Skeletal muscle cell (primary cell): Measurements from ENCODE around the gene NUDT14.

ENCODE experiments used
- DNase-seq: peaks from one replicate; pipeline ENCODE4 v3.0.0-alpha.2; 2010; ENCODE audit warnings: low read depth
- H3K4me3 ChIP-seq: 2 replicates; pipeline ENCODE4 v1.5.1; 2011; ENCODE audit warnings: low read depth, mild to moderate bottlenecking, control low read depth, low read length, moderate library complexity

NUDT14 gene

DNA sequence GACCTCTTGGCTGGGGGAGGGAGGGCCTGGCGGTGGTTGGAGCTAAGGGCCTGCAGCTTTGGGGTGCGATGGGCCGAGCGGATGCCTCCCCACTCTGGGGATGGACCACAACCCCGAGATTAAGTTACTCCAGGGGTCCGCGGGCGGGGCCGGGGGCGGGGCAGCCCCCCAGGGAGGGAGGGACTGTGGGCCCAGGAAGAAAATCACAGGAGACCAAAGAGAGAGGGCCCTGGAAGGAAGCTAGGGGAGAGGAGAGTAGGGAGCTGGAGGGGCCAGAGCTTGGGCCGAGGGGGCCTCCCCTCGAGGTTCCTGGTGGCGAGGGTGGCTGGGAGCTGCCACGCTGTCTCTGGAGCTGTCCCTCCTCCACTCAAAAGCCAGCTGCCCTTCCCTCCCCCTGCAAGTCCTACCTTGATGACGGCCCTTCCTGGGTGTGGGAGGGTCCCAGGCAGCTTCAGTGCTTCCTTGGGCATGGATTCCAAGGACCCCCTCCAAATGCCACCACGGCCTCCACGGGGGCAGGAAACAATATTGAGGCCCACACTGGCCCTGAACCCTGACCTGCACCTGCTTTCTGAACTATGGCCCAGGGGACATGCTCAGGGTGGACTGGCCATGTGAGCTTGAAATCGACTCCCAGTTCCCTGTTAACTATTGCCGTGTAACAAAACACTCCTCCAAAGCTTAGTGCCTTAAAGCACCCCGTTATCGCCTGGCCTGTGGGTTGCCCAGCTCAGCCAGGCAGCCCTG lies 610 bp upstream of the NUDT14 start:
- DNase-seq: no peak
- peak overlapping the region; percentile 17 for H3K4me3 ChIP-seq

DNA sequence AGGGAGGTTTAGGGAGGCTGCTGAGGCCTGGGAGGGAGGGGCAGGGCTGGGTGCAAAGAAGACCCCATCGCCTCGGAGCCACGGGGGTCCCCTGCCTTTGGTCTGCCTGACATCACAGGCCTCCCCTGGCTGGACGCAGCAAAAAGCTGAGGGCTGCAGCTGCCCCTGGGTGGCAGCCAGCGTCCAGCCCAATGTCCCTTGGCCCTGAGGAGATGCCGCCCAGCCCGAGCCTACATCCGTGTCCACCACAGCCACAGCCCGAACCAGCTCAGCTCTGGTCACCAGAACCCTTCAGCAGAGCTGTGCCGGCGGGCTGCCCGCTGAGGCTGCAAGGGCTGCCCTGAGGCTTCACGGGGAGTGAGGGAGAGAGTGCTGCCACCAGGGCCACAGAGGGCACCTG lies 1.9 kb downstream of the NUDT14 start:
- DNase-seq: no peak
- H3K4me3 ChIP-seq: no peak overlapping the region

DNA sequence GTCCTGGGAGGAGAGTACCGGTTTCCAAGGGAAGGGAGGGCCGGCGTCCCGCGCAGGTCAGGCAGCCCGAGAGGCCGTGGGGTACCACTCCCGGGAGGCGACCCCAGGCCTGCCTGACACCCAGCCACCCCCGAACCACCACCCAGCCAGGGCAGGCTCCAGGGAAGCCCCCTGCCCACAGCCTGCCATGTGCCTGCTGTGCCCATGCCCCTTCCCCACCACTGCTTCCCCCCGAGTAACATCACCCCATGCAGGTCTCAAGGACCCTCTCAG lies 2.3 kb downstream of the NUDT14 start:
- no peak for DNase-seq
- no peak overlapping the region for H3K4me3 ChIP-seq

DNA sequence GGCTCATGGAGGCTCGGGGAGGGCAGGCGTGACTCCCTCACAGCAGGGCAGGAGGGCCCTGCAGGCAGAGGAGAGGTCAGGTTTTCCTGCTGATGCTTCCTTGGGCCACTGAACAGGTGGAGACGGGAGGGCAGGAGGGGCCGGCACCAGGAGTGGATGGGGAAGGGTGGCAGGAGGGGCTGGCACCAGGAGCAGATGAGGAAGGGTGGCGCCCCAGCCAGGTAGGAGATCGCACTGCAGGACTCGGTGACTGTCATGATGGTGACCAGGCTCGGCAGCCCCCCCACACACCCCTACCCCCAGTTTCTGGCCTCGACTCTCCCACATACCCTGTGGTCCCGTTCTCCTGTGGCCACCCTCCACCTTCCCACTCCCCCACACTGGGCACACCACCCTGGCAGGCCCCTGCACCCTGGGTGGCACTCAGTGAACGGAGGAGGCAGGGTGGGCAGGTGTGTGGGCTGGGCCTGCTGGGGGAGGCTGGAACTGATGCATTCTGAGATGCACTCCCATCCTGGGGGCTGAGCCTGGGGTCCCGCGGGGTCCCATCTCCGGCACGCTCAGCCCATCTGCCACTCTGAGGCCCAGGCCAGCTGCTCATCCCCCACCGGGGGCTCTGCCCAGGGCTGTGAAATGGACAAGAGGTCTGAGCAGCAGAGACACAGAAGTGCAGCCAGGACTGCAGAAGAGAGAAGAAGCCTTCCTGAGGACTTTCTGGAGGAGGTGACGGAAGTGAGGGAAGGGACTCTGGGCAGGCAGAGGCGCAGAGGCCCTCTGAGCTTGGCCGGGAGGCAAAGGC lies 2.8 kb downstream of the NUDT14 start:
- DNase-seq: no peak
- no peak overlapping the region for H3K4me3 ChIP-seq

DNA sequence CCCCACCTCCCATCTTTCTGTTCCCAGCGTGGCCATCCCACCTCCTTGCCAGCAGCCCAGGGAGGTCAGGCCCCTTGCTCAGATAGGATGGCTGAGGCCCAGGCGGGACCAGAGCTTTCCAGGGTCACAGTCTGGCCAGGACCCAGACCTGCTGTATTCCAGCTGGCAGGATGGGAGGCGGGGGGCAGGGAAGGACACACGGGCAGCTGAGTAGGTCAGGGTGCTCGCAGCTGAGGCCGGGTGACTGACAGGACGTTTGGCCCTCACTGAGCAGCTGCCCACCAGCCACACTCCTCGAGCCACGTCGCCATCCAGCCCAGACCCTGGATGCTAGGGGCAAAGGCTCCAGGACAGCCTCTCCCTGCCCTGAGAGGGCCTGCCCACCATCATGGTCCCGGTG lies 4.0 kb downstream of the NUDT14 start:
- H3K4me3 ChIP-seq: no peak overlapping the region
- peak; percentile 29 for DNase-seq

DNA sequence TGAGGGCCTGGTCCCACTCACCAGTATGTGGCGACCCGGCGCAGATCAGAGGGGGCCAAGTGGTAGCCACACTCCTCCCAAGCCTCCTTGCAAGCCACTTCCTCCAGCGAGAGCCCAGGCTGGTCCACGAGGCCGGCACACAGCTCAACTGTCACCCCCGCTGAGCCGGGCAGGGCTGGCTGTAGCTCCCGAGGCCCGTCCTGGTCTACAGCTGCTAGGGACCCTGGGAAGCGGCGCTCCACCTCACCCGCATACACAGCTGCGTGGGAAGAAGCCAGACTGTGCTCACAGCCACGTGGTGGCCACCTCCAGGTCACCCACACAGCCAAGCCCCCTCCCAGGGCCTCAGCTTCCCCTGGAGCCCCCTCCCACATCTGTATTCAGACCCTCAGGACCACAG lies 4.6 kb downstream of the NUDT14 start:
- DNase-seq: peak; percentile 13
- H3K4me3 ChIP-seq: no peak overlapping the region

DNA sequence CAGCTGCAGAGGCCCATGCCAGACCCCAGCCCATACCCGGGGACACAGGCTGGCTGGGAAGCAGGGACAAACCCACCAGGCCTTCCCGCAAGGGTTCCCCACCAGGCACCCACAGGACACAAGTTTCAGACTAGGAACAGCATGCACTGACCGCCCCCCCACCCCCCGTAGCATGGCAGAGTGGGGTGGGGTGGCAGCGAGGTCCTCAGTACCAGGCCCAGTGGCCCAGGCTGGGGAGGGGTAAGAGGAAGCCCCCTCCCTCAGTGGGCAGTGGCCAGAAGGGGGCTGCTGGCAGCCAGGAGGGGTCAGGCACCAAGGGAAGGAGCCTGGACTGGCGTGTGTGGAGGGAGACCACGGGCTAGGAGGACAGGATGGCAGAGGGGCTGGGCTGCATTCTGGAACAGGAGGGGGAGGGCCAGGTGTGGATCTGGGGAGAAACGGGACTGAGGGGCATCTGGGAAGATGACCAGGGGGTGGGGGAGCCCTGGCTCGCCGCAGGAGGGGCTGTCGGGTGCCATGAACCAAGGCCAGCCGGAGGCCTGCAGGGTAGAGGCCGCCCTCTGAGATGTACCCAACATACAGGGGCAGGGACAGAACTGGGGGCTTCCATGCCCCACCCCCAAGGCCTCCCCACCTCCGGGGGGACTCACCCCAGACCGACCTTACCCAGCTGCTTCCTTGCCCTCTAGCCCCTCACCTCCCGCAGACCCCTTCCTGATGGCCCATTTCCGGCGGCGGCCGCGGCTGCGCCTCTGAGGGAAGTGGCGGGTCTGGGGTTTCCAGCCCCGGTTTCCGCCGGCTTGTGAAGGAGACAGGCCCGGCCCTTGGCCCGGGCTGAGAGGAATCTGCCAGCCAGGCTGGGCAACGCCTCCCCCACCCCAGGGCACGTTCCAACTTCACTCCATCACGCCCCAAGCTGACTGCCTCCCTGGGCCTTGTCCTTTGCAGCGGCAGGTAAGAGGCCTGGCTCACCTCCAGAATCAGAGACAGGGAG lies 6.9 kb downstream of the NUDT14 start:
- no peak for DNase-seq
- no peak overlapping the region for H3K4me3 ChIP-seq

DNA sequence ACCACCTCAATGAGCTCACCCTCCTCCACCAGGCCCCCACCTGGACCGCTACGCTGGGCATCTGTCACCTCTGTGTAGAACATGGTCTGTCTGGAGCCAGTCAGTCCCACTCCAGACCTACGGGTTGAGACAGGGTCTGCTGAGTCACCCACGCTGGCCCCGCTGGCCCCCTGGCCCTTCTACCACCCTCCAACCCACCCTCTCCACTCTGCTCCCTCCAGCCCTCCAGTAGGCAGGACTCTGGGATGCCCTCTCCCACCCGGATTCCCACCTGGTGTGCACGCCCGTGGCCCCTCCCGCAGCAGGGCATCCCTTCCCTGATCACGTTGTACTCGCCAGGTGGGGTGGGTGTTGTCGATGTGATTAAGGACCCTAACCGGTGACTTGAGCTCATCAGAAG lies 8.0 kb downstream of the NUDT14 start:
- H3K4me3 ChIP-seq: no peak overlapping the region
- DNase-seq: no peak

DNA sequence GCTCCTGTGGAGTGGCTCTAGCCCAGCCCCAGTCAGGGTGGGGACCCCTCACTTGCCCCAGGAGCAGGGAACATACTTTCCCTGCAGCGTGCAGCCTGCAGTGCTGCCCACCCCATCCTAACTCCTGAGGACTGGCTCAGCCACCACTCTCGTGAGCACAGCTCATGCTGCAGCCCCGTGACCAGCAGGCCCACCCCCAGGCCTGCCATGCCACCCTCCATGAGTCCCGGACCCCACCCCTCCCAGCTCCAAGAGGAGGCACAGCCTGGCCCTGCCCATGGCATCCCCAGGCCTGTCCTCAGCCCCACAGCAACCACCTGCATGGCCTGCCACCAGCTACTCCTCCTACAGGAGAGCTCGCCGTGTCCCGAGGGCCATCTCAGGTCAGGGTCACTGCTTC lies 8.6 kb downstream of the NUDT14 start:
- H3K4me3 ChIP-seq: no peak overlapping the region
- DNase-seq: no peak

DNA sequence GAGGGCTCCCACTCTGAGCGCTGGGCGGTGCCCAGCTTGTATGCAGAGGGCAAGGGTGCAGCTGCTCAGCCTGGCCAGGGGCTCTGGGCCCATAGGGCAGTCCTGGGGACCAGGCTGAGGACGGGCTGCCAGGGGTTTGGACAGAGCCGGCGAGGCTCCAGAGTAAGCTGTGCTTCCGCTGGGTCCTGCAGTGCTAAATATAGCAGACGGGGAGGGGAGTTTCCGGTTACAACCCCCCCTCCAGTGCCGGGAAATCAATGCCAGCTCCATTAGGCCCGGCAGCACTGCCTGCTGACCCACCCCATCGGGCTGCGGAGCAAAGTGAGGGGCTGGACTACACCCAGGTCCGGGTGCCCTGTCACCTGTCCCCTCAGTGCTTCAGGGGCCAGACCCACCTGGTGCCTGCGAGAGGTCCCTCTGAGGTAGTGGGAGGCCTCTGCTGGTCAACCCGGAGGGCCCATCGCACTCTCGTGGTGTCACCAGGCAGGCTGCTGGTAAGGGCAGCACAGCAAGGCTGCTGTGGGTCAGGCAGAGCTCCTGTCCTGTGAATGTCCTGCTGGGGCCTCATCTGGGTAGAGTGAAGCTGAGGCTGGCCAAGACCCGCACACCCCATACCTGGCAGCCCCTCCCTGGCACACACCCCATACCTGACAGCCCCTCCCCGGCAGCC lies 10.0 kb downstream of the NUDT14 start:
- H3K4me3 ChIP-seq: no peak overlapping the region

DNA sequence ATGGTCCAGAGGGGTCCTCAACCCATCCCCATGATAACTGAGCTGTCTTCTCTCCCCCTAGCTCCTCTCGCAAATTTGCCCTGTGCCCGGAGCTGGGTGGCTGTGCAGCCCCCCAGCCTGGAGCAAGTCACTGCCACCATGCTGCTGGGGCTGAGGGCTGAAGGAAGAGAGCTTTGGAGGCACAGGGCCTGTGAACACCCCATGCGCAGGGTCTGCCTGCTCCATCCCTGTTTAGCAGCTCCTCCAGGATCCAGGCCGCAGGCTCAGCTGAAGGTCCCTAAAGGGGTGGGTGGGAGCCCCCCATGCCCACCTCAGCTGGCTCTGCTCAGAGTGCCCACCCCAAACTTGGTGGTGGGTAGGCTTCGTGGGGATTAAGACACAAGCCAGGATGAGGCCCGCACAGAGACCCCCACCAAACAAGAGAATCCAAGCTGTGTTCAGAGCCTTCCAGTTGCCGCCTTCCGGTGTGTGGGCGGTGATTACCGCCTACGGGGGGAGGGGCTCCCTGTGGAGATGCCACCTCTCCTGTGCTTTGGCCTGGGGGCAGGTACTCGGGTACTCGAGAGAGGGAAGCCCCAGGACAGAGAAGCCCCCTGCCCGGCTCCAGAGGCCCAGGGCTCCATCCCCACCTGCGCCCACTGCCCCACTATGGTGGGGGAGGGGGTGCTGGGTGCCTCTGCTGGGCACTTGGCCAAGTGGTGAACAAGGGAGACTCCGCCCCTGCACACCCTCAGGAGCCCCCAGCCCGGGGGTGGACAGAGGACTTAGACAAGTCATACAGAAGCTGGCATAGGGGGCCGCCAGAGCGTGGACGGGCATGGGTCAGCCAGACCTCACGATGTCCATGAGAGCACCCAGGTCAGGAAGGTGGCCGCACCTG lies 11.1 kb downstream of the NUDT14 start:
- no peak for DNase-seq
- H3K4me3 ChIP-seq: no peak overlapping the region

More for the DNA sequence above, 10.0 kb downstream of the NUDT14 start:
- no peak for DNase-seq

DNA sequence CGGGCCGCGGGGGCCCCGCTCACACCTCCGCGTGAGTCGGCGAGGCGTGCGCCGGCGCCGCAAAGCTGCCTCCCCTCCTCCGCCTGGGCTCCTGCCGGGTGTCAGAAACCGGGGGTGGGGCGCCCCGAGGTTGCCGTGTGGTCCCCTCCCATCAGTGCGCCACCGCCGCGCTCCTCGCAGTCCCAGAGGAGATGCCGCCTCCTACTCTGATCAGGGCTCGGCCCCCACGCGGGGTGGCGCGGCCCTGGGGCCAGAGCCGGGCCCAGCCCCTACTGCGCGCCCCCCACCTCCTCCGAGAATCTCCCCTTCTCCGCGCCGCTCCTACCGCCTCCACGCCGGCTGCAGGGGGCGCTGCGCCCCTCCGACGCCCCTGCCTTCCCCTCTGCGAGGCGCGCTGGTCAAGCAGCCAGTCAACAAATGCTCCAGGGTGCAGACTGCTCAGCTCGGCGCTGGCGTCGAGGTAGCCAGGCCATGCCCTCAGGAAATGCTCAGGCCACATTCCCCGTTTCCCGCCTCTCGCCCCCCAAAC lies 12.1 kb downstream of the NUDT14 start:
- no peak for DNase-seq

DNA sequence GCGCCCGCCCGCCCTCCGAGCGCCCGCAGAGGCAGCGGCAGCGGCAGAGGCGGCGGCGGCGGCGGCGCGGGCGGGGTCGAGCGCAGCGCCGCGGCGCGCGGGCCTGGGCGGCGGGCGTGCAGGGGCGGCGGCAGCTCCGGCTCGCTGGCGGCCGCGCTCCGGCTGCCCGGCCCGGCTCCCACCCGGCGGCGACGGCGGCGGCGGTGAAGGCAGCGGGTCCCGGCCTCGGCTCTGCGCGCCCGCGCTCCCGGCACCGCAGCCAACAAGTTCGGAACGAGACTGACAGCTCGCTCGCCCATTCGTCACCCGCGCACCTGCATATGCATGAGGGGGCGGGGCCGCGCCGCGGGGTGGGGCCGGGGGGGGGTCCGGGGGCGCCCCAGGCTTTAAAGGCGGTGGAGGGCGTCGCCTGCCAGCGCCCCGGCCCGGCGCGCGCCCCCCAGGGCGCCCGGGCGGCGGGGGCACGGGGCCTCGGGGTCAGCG lies 12.6 kb downstream of the NUDT14 start, which contains the start of gene JAG2:
Gene JAG2 (minus strand): TSS at position 281 of the 483 bp plus-strand sequence. CDS start 356 bp downstream, outside the sequence.
- peak within 1 kb of the TSS; percentile 34 for H3K4me3 ChIP-seq
- DNase-seq: no peak

More for the DNA sequence above, 12.1 kb downstream of the NUDT14 start:
- peak overlapping the region; percentile 23 for H3K4me3 ChIP-seq

DNA sequence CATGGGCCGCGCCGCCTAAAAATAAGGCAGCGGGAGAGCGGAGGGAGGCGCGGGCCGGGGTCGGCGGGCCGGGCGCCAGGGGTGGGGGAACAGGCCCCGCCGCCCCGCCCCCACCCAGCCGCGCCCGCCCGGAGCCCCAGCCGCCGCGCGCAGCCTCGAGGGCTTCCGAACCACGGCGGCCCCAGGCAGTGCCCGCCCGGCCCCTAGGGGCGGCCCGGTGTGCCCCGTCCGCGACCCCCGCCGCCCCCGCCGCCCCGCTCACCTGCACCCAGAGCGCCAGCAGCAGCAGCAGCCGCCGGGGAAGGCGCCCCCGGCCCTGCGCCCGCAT lies 13.1 kb downstream of the NUDT14 start:
- peak overlapping the region; percentile 34 for H3K4me3 ChIP-seq
- DNase-seq: no peak

DNA sequence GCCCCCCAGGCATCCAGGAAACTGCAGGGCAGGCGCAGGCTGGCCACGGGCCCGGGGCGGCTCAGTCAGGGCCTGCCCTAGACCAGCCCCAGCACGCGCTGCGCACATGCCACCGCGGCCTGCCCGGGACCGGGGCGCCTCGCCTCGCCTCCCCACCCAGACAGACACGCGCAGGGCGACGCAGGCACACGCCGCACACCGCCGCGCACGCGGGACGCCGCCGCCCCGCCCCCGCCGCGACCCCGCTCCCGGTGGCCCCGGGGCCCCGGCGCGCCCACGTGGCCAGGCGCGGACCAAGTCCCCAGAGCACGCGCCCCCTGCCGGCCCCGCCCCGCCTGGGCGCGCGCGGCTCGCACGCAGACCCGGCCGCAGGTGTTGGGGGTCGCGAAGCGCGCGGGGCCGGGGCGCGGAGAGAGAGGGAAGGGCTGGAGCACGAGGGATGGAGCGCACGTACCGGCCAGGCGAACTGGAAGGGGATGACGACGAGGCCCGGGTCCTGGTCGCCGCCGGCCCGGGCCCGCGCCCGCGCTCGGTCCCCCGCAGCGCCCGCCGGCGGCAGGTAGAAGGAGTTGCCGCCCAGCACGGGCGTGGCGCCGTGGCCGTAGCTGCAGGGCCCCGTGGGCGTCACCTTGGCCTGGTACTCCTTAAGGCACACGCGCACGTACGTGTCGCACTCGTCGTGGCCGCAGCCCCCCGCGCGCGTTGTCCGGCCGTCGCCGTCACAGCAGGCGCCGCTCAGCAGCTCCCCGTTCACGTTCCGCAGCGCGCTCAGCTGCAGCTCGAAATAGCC lies 13.6 kb downstream of the NUDT14 start:
- no peak for DNase-seq
- H3K4me3 ChIP-seq: peak overlapping the region; percentile 34

DNA sequence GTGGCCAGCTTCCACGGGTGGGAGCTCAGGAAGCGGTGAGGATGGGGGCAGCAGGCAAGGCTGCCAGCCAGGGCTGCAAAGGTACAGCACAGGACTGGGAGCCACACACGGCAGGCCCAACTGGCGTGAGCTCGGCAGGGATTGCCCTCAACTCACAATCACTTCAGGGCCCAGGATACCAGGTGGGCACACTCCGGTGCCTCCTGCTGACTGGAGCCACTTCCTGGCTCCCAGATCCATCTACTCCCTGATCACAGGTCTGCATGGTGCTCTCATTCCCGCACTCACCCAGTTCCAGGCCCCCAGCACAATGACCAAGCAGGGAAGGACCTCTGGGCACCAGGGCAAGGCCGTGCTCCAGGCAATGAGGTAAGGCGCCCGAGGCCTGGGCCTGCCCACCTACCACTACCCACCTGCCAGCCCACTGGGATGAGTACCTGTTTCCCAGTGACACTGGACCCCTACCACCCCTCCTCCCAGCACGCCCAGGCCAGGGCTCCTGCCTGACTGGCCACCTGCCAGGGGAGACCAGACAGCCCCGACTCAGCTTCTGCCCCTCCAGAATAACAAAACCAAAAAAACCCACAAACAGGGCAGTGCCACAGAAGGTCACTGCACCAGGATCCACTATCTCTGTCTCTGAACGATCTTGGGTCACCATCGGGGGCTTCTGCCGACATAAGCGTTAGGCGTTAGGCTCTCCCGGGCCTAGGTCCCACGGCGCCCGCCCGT lies 14.4 kb downstream of the NUDT14 start:
- DNase-seq: no peak
- no peak overlapping the region for H3K4me3 ChIP-seq
